Hepatocyte (in vitro differentiated cells): Measurements from ENCODE around the gene EVPLL. TPM values are rescaled to one million over a fixed set of nuclear protein-coding genes. Genes with fewer than 3 reads are reported as not detected.
"Not testable (repeated sequence)": the region's sequence is repeated elsewhere in the genome, so short reads cannot be mapped to it uniquely, and the experiment has no call there.

Experiments used
- DNase-seq: peaks from one replicate; pipeline ENCODE4 v3.0.0-alpha.2; 2016; ENCODE audit warnings: low spot score
- H2AFZ ChIP-seq: fragments of 200-600 bp; sonication (generic); 2 replicates; pipeline ENCODE4 v1.6.0; 2016; ENCODE audit warnings: antibody characterized with exemption, mild to moderate bottlenecking
- H3K27ac ChIP-seq: fragments of 200-600 bp; sonication (generic); 2 replicates; pipeline ENCODE4 v1.5.1; 2016; ENCODE audit warnings: mild to moderate bottlenecking
- H3K27me3 ChIP-seq: fragments of 200-600 bp; sonication (generic); 2 replicates; pipeline ENCODE4 v1.6.1; 2016
- H3K36me3 ChIP-seq: fragments of 200-600 bp; sonication (generic); replicated peaks from 2 replicates; pipeline ENCODE4 v1.5.1; 2016; ENCODE audit warnings: low read depth; ENCODE audit not compliant: insufficient read depth
- H3K4me1 ChIP-seq: fragments of 200-600 bp; sonication (generic); 2 replicates; pipeline ENCODE4 v1.5.1; 2016; ENCODE audit warnings: mild to moderate bottlenecking, moderate library complexity; ENCODE audit not compliant: insufficient read depth
- H3K4me2 ChIP-seq: fragments of 200-600 bp; sonication (generic); 2 replicates; pipeline ENCODE4 v1.6.0; 2016
- H3K4me3 ChIP-seq: fragments of 200-600 bp; sonication (generic); 2 replicates; pipeline ENCODE4 v1.5.1; 2016; ENCODE audit warnings: mild to moderate bottlenecking
- H3K79me2 ChIP-seq: fragments of 200-600 bp; sonication (generic); 2 replicates; pipeline ENCODE4 v1.6.0; 2017; ENCODE audit warnings: mild to moderate bottlenecking
- H3K9me2 ChIP-seq: fragments of 200-600 bp; sonication (generic); replicated peaks from 2 replicates; pipeline ENCODE4 v1.6.0; 2017; ENCODE audit warnings: mild to moderate bottlenecking; ENCODE audit not compliant: insufficient read depth
- H3K9me3 ChIP-seq: fragments of 200-600 bp; sonication (generic); 2 replicates; pipeline ENCODE4 v1.5.1; 2016; ENCODE audit warnings: low read depth, mild to moderate bottlenecking
- H4K20me1 ChIP-seq: fragments of 200-600 bp; sonication (generic); 2 replicates; pipeline ENCODE4 v1.6.0; 2016; ENCODE audit warnings: mild to moderate bottlenecking; ENCODE audit not compliant: insufficient read depth, poor library complexity, severe bottlenecking
- CTCF ChIP-seq: fragments of 200-600 bp; sonication (generic); IDR thresholded peaks from 2 replicates; pipeline ENCODE4 v1.5.1; 2016; ENCODE audit warnings: antibody characterized with exemption, mild to moderate bottlenecking; ENCODE audit not compliant: poor library complexity
- EZH2 ChIP-seq: fragments of 200-600 bp; sonication (generic); IDR thresholded peaks from 2 replicates; pipeline ENCODE4 v1.6.1; 2016; ENCODE audit warnings: antibody characterized with exemption, mild to moderate bottlenecking, borderline replicate concordance
- EZH2phosphoT487 ChIP-seq: fragments of 200-600 bp; sonication (generic); IDR thresholded peaks from one replicate; pipeline ENCODE4 v1.6.1; 2018; ENCODE audit warnings: antibody characterized with exemption, mild to moderate bottlenecking, low read depth, moderate library complexity; ENCODE audit not compliant: unreplicated experiment, severe bottlenecking
- WGBS: methylation state at CpG from one replicate; pipeline ENCODE4 v1.1.6; 2016; ENCODE audit warnings: low lambda C conversion rate; ENCODE audit errors: missing lambda C conversion rate; 5-methylcytosine and 5-hydroxymethylcytosine counted together
- polyA plus RNA-seq: library from polyadenylated mRNA; unstranded; fragments of >200 nt; fragmentation: Nextera tagmentation; extraction: Ambion mirVana; gene quantifications from 2 replicates; pipeline ENCODE4 v1.2.1, GENCODE V29; 2016
- total RNA-seq: library from RNA; depleted of rRNA; stranded (reverse); fragments of >200 nt; gene quantifications from 2 replicates; pipeline ENCODE4 v1.2.3, GENCODE V29; 2014

EVPLL gene
- total and polyA plus RNA-seq, 2 experiments from 2014 or later = not detected

GRCh38 chr17:18380471-18381157, 3.0 kb downstream of the EVPLL start:
- no peaks in the 10 kb centered on the region for H3K9me2 ChIP-seq
- no peak overlapping the region for H3K27ac ChIP-seq
- no peaks in the 10 kb centered on the region for H4K20me1 ChIP-seq
- H3K4me1 ChIP-seq = no peaks in the 10 kb centered on the region
- WGBS = 88% methylated on average over 14 of the region's 15 CpGs
- TF ChIP-seq EZH2 = no peak
- DNase-seq = no peak
- no peaks in the 10 kb centered on the region for H3K9me3 ChIP-seq
- H3K79me2 ChIP-seq = no peaks in the 10 kb centered on the region
- H3K4me3 ChIP-seq = no peak overlapping the region
- no peaks in the 10 kb centered on the region for H3K27me3 ChIP-seq
- no peak overlapping the region for H3K4me2 ChIP-seq
- H2AFZ ChIP-seq = no peak overlapping the region
- H3K36me3 ChIP-seq = no peaks in the 10 kb centered on the region

GRCh38 chr17:18381158-18381952, 3.8 kb downstream of the EVPLL start:
- no peaks in the 10 kb centered on the region for H3K36me3 ChIP-seq
- no peaks in the 10 kb centered on the region for H3K79me2 ChIP-seq
- H2AFZ ChIP-seq = no peak overlapping the region
- H3K9me3 ChIP-seq = no peaks in the 10 kb centered on the region
- no peak for TF ChIP-seq EZH2
- no peak for TF ChIP-seq EZH2phosphoT487
- TF ChIP-seq CTCF = no peak
- 92% methylated on average over 23 of the region's 23 CpGs for WGBS
- no peaks in the 10 kb centered on the region for H3K9me2 ChIP-seq
- H3K4me3 ChIP-seq = no peak overlapping the region
- DNase-seq = no peak
- H3K4me1 ChIP-seq = no peaks in the 10 kb centered on the region
- H3K27me3 ChIP-seq = no peaks in the 10 kb centered on the region
- H3K27ac ChIP-seq = no peak overlapping the region
- H4K20me1 ChIP-seq = no peaks in the 10 kb centered on the region
- H3K4me2 ChIP-seq = no peak overlapping the region

GRCh38 chr17:18381953-18382245, 4.3 kb downstream of the EVPLL start:
- Histone ChIP-seq H4K20me1 (no peaks in the 10 kb centered on the region), H3K27ac (no peak overlapping the region), H3K27me3 (no peaks in the 10 kb centered on the region), H3K4me1 (no peaks in the 10 kb centered on the region), H3K4me2 (no peak overlapping the region), H3K4me3 (no peak overlapping the region), H3K9me2 (no peaks in the 10 kb centered on the region), H3K36me3 (no peaks in the 10 kb centered on the region), H2AFZ (no peak overlapping the region), H3K79me2 (no peaks in the 10 kb centered on the region), H3K9me3 (no peaks in the 10 kb centered on the region)
- DNase-seq = no peak
- TF ChIP-seq EZH2 = no peak
- TF ChIP-seq EZH2phosphoT487 = no peak
- no peak for TF ChIP-seq CTCF
- 85% methylated on average over 3 of the region's 3 CpGs for WGBS

- H3K27me3 ChIP-seq = no peaks in the 10 kb centered on the region
- no peaks in the 10 kb centered on the region for H3K4me1 ChIP-seq
- no peak overlapping the region for H3K27ac ChIP-seq
- H4K20me1 ChIP-seq = no peaks in the 10 kb centered on the region
- WGBS = 92% methylated on average over 21 of the region's 36 CpGs
- no peak overlapping the region for H3K4me2 ChIP-seq
- no peaks in the 10 kb centered on the region for H3K36me3 ChIP-seq
- H3K9me3 ChIP-seq = no peaks in the 10 kb centered on the region
- DNase-seq = no peak
- H3K9me2 ChIP-seq = no peaks in the 10 kb centered on the region
- TF ChIP-seq EZH2 (no peak), CTCF (no peak), EZH2phosphoT487 (no peak)
- H3K4me3 ChIP-seq = no peak overlapping the region
- no peak overlapping the region for H2AFZ ChIP-seq
- no peaks in the 10 kb centered on the region for H3K79me2 ChIP-seq
Measured at GRCh38 chr17:18382441-18383078, 5.0 kb downstream of the EVPLL start.

GRCh38 chr17:18383079-18383481, 5.5 kb downstream of the EVPLL start:
- H3K27ac ChIP-seq, H3K27me3 ChIP-seq, H3K4me3 ChIP-seq, H3K9me3 ChIP-seq, H3K36me3 ChIP-seq, H3K9me2 ChIP-seq, H4K20me1 ChIP-seq, H3K4me1 ChIP-seq, H3K79me2 ChIP-seq, H3K4me2 ChIP-seq, H2AFZ ChIP-seq, DNase-seq: not testable (repeated sequence)
- WGBS = 76% methylated on average over 20 of the region's 36 CpGs

- H3K27me3 ChIP-seq, H3K9me2 ChIP-seq, H2AFZ ChIP-seq, H3K27ac ChIP-seq, H3K4me2 ChIP-seq, H3K4me1 ChIP-seq, DNase-seq, H3K9me3 ChIP-seq, H4K20me1 ChIP-seq, H3K4me3 ChIP-seq, H3K79me2 ChIP-seq, H3K36me3 ChIP-seq: not testable (repeated sequence)
- WGBS = 91% methylated on average over 7 of the region's 7 CpGs
Measured at GRCh38 chr17:18384271-18384670, 6.7 kb downstream of the EVPLL start.
